Astrocyte of the hippocampus (primary cell): Measurements from ENCODE around the gene SEMA4D.
A peak's percentile ranks its signal among the peaks of the same experiment; 100 is the strongest.

Experiments
- DNase-seq: peaks from one replicate; pipeline ENCODE4 v3.0.0; 2011; ENCODE audit warnings: low read depth, low spot score

Gene SEMA4D

GRCh38 chr9:89368550-89368949 is 129.4 kb downstream of the SEMA4D start:
- DNase-seq, result no peak

GRCh38 chr9:89367726-89368437 is 130.0 kb downstream of the SEMA4D start:
- DNase-seq, result no peak

GRCh38 chr9:89367281-89367680 is 130.6 kb downstream of the SEMA4D start:
- DNase-seq, result no peak

GRCh38 chr9:89366711-89367110 is 131.2 kb downstream of the SEMA4D start:
- no peak for DNase-seq

- no peak for DNase-seq
Observed at GRCh38 chr9:89365532-89365912, 132.4 kb downstream of the SEMA4D start.

- no peak for DNase-seq
Observed at GRCh38 chr9:89364666-89365531, 133.0 kb downstream of the SEMA4D start.

GRCh38 chr9:89363921-89364665 is 133.8 kb downstream of the SEMA4D start:
- no peak for DNase-seq

GRCh38 chr9:89363311-89363670 is 134.6 kb downstream of the SEMA4D start:
- DNase-seq, result no peak

- DNase-seq, result no peak
Observed at GRCh38 chr9:89362647-89363310, 135.1 kb downstream of the SEMA4D start.

GRCh38 chr9:89361816-89362646 is 135.9 kb downstream of the SEMA4D start:
- no peak for DNase-seq

GRCh38 chr9:89361031-89361430 is 136.9 kb downstream of the SEMA4D start:
- DNase-seq, result no peak

- no peak for DNase-seq
Observed at GRCh38 chr9:89360465-89360864, 137.4 kb downstream of the SEMA4D start.

GRCh38 chr9:89359751-89360261 is 138.1 kb downstream of the SEMA4D start:
- peak; percentile 35 for DNase-seq

GRCh38 chr9:89358985-89359384 is 138.9 kb downstream of the SEMA4D start:
- peak; percentile 42 for DNase-seq

GRCh38 chr9:89358376-89358916 is 139.5 kb downstream of the SEMA4D start:
- DNase-seq, result no peak

- DNase-seq, result no peak
Observed at GRCh38 chr9:89357331-89358197, 140.3 kb downstream of the SEMA4D start.

GRCh38 chr9:89356782-89357181 is 141.1 kb downstream of the SEMA4D start:
- no peak for DNase-seq

GRCh38 chr9:89354471-89354870 is 143.4 kb downstream of the SEMA4D start:
- no peak for DNase-seq

GRCh38 chr9:89353989-89354388 is 143.9 kb downstream of the SEMA4D start:
- no peak for DNase-seq
